Mesendoderm (in vitro differentiated cells): ENCODE results near the gene STPG1.

Experiments
- DNase-seq: peaks from one replicate; pipeline ENCODE4 v3.0.0; 2013
- H2AK5ac ChIP-seq: 2 replicates; pipeline ENCODE4 v1.6.1; 2013; ENCODE audit warnings: low read length, inconsistent platforms
- H2BK120ac ChIP-seq: 2 replicates; pipeline ENCODE4 v1.6.1; 2013; ENCODE audit warnings: low read depth, mild to moderate bottlenecking, low read length, moderate library complexity, mixed read lengths
- H2BK15ac ChIP-seq: replicated peaks from 2 replicates; pipeline ENCODE4 v1.6.1; 2013; ENCODE audit warnings: low read depth, mild to moderate bottlenecking, moderate library complexity
- H2BK5ac ChIP-seq: 2 replicates; pipeline ENCODE4 v1.6.1; 2013; ENCODE audit warnings: low read length, inconsistent platforms
- H3K18ac ChIP-seq: 2 replicates; pipeline ENCODE4 v1.6.1; 2013; ENCODE audit warnings: mild to moderate bottlenecking, low read length, mixed read lengths
- H3K23ac ChIP-seq: one replicate; pipeline ENCODE4 v1.6.1; 2013; ENCODE audit warnings: low read length
- H3K27ac ChIP-seq: 2 replicates; pipeline ENCODE4 v1.5.1; 2013; ENCODE audit warnings: low read depth, mild to moderate bottlenecking, inconsistent platforms, low read length, moderate library complexity
- H3K27me3 ChIP-seq: 2 replicates; pipeline ENCODE4 v1.6.1; 2013; ENCODE audit warnings: low read length, control low read depth, mild to moderate bottlenecking, inconsistent platforms; ENCODE audit not compliant: insufficient read depth, poor library complexity
- H3K36me3 ChIP-seq: 2 replicates; pipeline ENCODE4 v1.6.1; 2013; ENCODE audit warnings: low read length, inconsistent platforms; ENCODE audit not compliant: control insufficient read depth, insufficient read depth
- H3K4ac ChIP-seq: one replicate; pipeline ENCODE4 v1.6.1; 2013; ENCODE audit warnings: low read depth, mild to moderate bottlenecking, low read length, moderate library complexity
- H3K4me1 ChIP-seq: 2 replicates; pipeline ENCODE4 v1.6.1; 2013; ENCODE audit warnings: low read depth, low read length, inconsistent platforms; ENCODE audit not compliant: control insufficient read depth
- H3K4me2 ChIP-seq: 2 replicates; pipeline ENCODE4 v1.6.1; 2013; ENCODE audit warnings: low read length
- H3K4me3 ChIP-seq: 2 replicates; pipeline ENCODE4 v1.5.1; 2013; ENCODE audit warnings: mild to moderate bottlenecking, low read length
- H3K56ac ChIP-seq: one replicate; pipeline ENCODE4 v1.6.1; 2013; ENCODE audit warnings: low read length
- H3K79me1 ChIP-seq: 2 replicates; pipeline ENCODE4 v1.6.1; 2013; ENCODE audit warnings: low read length, inconsistent platforms
- H3K79me2 ChIP-seq: 2 replicates; pipeline ENCODE4 v1.6.1; 2013; ENCODE audit warnings: mild to moderate bottlenecking, low read length; ENCODE audit not compliant: control insufficient read depth, insufficient read depth
- H3K9ac ChIP-seq: 2 replicates; pipeline ENCODE4 v1.6.1; 2013; ENCODE audit warnings: low read length, inconsistent platforms
- H4K5ac ChIP-seq: one replicate; pipeline ENCODE4 v1.6.1; 2013; ENCODE audit warnings: low read length
- H4K8ac ChIP-seq: one replicate; pipeline ENCODE4 v1.6.1; 2013; ENCODE audit warnings: low read depth, mild to moderate bottlenecking, control low read depth, low read length, moderate library complexity
- WGBS: extraction: QIAGEN DNeasy Blood & Tissue Kit; methylation state at CpG from one replicate; pipeline ENCODE4 v1.1.7; 2013; ENCODE audit warnings: low lambda C conversion rate, missing lambda C conversion rate; ENCODE audit not compliant: insufficient coverage; ENCODE audit errors: extremely low coverage; 5-methylcytosine and 5-hydroxymethylcytosine counted together

STPG1 gene

DNA sequence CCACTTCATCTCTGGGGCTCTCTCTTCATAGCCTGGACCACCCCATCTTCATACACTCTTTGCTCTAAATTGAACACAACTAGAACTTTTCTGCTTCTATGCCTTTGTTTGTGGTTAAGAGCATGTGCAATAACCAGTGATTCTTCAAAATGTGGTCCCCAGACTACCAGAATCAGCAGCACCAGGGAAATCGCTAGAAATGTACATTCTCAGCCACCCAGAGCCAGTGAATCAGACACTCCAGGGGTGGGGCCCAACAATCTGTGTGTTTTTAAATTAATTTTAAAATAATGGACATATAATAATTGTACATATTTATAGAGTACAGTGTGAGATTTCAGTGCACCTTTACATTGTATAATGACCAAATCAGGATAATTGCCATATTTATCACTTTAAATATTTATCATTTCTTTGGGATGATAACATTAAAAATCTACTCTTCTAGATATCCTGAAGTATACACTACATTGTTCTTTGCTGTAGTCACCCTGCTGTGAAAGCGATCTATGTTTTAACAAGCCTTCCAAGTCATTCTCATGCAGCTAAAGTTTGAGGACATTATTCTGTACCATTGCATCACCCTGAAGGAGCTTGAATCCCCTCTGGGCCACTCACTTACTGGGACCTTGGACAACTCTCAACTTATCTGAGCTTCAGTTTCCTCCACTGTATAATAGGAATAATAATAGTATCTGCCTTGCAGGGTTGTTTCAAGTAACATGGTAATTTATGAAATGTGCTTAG, 83.6 kb downstream of the STPG1 start:
- H2AK5ac ChIP-seq, result no peak overlapping the region
- H3K27me3 ChIP-seq, result no peaks in the 10 kb centered on the region
- no peak overlapping the region for H4K8ac ChIP-seq
- no peak overlapping the region for H3K56ac ChIP-seq
- no peak overlapping the region for H2BK5ac ChIP-seq
- DNase-seq, result no peak
- H2BK120ac ChIP-seq, result no peak overlapping the region
- no peak overlapping the region for H3K23ac ChIP-seq
- H3K18ac ChIP-seq, result no peak overlapping the region
- peaks cover 1% of the 10 kb centered on the region for H3K4me1 ChIP-seq
- no peaks in the 10 kb centered on the region for H3K79me1 ChIP-seq
- WGBS, result no CpG with 5 or more reads among the region's 2 CpGs
- no peaks in the 10 kb centered on the region for H3K79me2 ChIP-seq
- no peak overlapping the region for H3K27ac ChIP-seq
- H3K4me2 ChIP-seq, result no peak overlapping the region
- H3K9ac ChIP-seq, result no peak overlapping the region
- H3K4me3 ChIP-seq, result no peak overlapping the region
- H3K4ac ChIP-seq, result no peak overlapping the region
- no peaks in the 10 kb centered on the region for H3K36me3 ChIP-seq
- H4K5ac ChIP-seq, result no peak overlapping the region
- no peak overlapping the region for H2BK15ac ChIP-seq

DNA sequence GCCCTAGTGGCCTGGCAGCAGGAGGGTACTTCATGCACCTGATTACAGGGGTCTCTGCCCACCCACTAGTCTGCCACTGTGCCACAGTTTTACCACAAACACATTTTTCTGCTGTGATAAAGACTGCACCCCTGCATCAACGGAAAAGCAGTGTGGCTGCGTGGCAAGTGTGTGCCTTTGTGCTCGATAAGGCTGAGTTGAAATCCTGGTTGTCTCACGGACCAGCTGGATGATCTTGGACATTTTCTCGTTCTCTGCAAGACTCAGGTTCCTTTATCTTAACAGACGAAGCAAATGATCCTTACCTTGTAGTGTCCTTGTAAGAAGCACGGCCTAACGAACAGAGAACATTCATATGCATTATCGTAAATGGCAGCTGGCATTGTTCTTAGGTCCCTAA, 84.3 kb downstream of the STPG1 start:
- no peak overlapping the region for H4K5ac ChIP-seq
- no peak overlapping the region for H3K9ac ChIP-seq
- no peak overlapping the region for H3K4me2 ChIP-seq
- no peak overlapping the region for H3K4me3 ChIP-seq
- peaks cover 1% of the 10 kb centered on the region for H3K4me1 ChIP-seq
- DNase-seq, result no peak
- no peak overlapping the region for H2BK5ac ChIP-seq
- no peaks in the 10 kb centered on the region for H3K36me3 ChIP-seq
- no CpG with 5 or more reads among the region's 9 CpGs for WGBS
- no peak overlapping the region for H2AK5ac ChIP-seq
- no peak overlapping the region for H3K27ac ChIP-seq
- no peaks in the 10 kb centered on the region for H3K27me3 ChIP-seq
- no peak overlapping the region for H3K18ac ChIP-seq
- no peak overlapping the region for H3K23ac ChIP-seq
- no peak overlapping the region for H4K8ac ChIP-seq
- H3K4ac ChIP-seq, result no peak overlapping the region
- H2BK120ac ChIP-seq, result no peak overlapping the region
- no peaks in the 10 kb centered on the region for H3K79me1 ChIP-seq
- H3K79me2 ChIP-seq, result no peaks in the 10 kb centered on the region
- no peak overlapping the region for H3K56ac ChIP-seq
- no peak overlapping the region for H2BK15ac ChIP-seq

DNA sequence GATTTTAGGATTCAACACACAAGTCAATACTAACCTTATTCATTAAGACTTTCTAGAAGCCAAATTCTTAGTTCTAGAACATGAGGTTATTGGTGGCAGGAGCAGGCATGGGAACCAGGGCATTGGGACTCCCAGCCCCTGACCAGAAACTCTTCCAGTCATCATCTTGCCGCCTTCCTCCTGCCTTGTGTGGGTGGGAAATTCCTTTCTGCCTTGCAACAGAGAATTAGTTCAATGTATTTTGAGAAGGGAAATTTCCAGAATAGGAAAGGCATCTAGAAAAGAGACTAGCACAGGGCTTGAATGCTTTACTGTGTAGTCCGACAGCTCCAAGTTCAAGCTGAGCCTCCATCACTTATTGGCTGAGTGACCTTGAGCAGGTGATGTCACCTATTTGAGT, 85.7 kb downstream of the STPG1 start:
- Histone ChIP-seq H3K36me3 (no peaks in the 10 kb centered on the region), H3K4me2 (no peak overlapping the region), H3K27me3 (no peaks in the 10 kb centered on the region), H2BK15ac (no peak overlapping the region), H3K79me2 (no peaks in the 10 kb centered on the region), H3K4me3 (no peak overlapping the region), H4K8ac (no peak overlapping the region), H3K56ac (no peak overlapping the region), H3K18ac (no peak overlapping the region), H3K9ac (no peak overlapping the region), H2BK5ac (no peak overlapping the region), H2AK5ac (no peak overlapping the region), H3K4ac (no peak overlapping the region), H2BK120ac (no peak overlapping the region), H4K5ac (no peak overlapping the region), H3K27ac (no peak overlapping the region), H3K79me1 (no peaks in the 10 kb centered on the region), H3K23ac (no peak overlapping the region), H3K4me1 (peaks cover 5% of the 10 kb centered on the region)
- no CpG with 5 or more reads among the region's 2 CpGs for WGBS
- DNase-seq, result no peak

DNA sequence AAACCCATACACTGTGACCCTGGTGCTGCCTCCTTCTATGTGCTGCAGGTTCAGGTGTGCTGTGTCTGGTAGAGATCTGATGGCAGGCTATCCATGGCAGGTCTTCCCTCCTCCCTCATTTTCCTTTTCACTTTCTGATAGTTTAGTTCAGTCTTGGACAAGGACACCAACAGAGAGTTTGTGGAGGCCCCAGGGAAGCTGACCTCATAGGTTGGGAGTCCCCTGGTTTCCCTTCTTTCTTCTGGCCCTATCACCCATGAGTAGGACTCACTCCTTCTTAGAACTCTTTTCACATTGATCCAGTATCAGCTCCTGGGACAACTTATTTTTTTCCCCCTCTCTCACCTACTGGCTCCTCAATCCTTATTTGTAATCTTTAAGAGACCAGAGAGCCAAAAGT, 86.1 kb downstream of the STPG1 start:
- Histone ChIP-seq H3K27me3 (no peaks in the 10 kb centered on the region), H3K9ac (no peak overlapping the region), H3K4me2 (no peak overlapping the region)

DNA sequence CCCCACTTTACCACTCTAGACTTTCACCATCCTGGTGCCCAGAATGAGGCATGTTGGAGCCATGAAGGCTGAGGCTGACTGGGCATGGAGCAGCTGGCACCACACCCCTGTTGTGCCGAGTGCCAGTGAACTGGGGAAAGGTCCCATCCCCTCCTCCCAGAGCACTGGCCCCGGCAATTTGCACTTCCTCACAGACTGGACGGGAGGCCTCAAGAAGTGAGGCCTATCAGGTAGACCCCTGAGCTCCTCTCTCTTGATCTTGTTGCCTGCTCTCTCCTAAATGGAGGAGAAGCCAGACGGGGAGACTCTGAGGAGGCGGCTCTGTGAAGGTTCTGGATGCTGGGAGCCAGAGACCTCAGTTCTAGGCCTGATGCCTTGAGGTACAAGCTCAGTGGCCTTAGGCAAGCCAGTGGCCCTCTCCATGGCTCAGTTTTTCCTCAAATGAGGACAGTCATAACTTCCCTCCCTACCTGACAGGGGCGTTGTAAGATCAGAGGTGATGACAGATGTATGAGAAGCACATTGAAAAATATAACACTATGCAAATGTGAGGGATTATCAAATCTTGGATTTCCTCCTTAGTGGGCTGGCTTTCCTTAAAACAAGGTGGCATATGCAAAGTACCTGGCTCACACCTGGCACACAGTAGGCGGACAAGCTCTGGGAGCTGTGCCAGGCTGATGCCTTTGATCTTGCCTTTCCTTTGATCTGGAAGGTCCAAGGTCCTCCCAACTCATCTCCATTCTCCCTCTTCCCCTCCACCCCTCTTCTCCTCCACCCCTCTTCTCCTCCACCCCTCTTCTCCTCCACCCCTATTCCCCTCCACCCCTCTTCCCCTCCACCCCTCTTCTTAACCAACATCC, 87.8 kb downstream of the STPG1 start:
- H3K36me3 ChIP-seq, result no peaks in the 10 kb centered on the region
- no peak overlapping the region for H3K9ac ChIP-seq
- H3K4me1 ChIP-seq, result peaks cover 9% of the 10 kb centered on the region
- H3K27me3 ChIP-seq, result no peaks in the 10 kb centered on the region
- H3K18ac ChIP-seq, result no peak overlapping the region
- DNase-seq, result no peak
- no peaks in the 10 kb centered on the region for H3K79me1 ChIP-seq
- no peak overlapping the region for H2BK120ac ChIP-seq
- H3K4ac ChIP-seq, result no peak overlapping the region
- no peak overlapping the region for H2BK15ac ChIP-seq
- H4K8ac ChIP-seq, result no peak overlapping the region
- no peak overlapping the region for H3K4me2 ChIP-seq
- H3K23ac ChIP-seq, result no peak overlapping the region
- no peaks in the 10 kb centered on the region for H3K79me2 ChIP-seq
- H3K4me3 ChIP-seq, result no peak overlapping the region
- no peak overlapping the region for H3K56ac ChIP-seq
- no CpG with 5 or more reads among the region's 7 CpGs for WGBS
- H2BK5ac ChIP-seq, result no peak overlapping the region
- no peak overlapping the region for H4K5ac ChIP-seq
- H2AK5ac ChIP-seq, result no peak overlapping the region
- no peak overlapping the region for H3K27ac ChIP-seq

More for the DNA sequence above, 86.1 kb downstream of the STPG1 start:
- Histone ChIP-seq H2BK120ac (no peak overlapping the region), H4K8ac (no peak overlapping the region), H3K4ac (no peak overlapping the region), H3K23ac (no peak overlapping the region), H2BK15ac (no peak overlapping the region), H2BK5ac (no peak overlapping the region), H3K4me1 (peaks cover 5% of the 10 kb centered on the region), H3K18ac (no peak overlapping the region), H3K36me3 (no peaks in the 10 kb centered on the region), H3K79me2 (no peaks in the 10 kb centered on the region), H4K5ac (no peak overlapping the region), H3K27ac (no peak overlapping the region), H2AK5ac (no peak overlapping the region), H3K79me1 (no peaks in the 10 kb centered on the region), H3K4me3 (no peak overlapping the region), H3K56ac (no peak overlapping the region)
- DNase-seq, result no peak
